NCI-H2029 (cell line): ENCODE data around the gene RNF144A.

Experiments used
- DNase-seq: peaks from one replicate; lab custom pipeline; 2025; lab: John Stamatoyannopoulos, UW

RNF144A gene

GRCh38 chr2:7022492-7023385, 105.5 kb downstream of the RNF144A start:
- no peak for DNase-seq

GRCh38 chr2:7023542-7023941, 106.3 kb downstream of the RNF144A start:
- DNase-seq, result no peak

DNA sequence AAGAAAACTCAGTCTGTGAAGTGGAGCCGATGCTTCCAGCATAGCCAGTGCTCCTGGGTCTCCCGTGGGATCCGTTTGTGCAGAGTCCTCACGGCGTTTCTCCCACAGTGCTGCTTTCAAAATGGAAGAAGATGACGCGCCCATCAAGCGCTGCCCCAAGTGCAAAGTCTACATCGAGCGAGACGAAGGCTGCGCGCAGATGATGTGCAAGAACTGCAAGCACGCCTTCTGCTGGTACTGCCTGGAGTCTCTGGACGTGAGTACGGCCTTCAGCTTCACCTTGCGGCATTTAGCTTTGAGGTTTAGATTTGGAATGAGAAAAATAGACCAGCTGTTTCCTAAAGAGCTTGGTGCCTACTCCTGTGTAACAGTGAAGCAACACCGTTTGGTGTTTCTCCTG, 107.0 kb downstream of the RNF144A start:
- no peak for DNase-seq

DNA sequence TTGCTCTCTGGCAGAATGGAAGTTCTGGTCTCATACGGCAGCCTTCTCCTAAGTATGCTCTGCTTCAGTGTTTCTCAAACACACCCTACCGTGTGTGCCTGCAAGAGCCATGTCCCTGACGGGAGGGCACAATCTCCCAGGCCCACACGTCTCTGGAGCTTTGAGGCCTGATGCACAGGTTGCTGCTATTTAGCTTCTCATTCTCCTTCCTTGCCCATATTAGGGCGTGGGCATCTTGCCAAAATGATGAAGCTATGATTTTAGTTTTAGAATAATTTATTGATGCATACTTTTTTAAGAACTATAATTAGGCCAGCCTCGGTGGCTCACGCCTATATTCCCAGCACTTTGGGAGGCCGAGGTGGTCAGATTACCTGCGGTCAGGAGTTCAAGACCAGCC, 107.9 kb downstream of the RNF144A start:
- no peak for DNase-seq

DNA sequence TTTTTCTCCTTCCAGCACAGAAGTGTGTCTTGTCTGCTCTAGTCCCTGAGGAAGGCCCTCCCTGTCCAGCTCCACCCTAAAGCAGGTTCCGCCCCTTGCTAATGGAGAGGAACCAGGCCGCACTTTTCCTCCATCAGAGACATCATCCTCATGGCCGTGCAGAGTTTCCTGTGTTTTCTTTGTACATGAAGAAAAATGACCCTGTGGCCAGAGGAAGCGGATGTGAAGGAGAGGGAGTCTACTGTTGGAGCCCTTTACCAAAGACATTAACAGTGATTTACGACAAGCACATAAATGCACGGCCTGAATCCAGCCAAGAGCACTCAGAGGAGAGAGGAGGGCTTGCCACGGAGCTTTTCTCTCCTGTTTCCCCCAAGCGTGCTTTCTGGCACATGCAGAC, 109.5 kb downstream of the RNF144A start:
- no peak for DNase-seq

DNA sequence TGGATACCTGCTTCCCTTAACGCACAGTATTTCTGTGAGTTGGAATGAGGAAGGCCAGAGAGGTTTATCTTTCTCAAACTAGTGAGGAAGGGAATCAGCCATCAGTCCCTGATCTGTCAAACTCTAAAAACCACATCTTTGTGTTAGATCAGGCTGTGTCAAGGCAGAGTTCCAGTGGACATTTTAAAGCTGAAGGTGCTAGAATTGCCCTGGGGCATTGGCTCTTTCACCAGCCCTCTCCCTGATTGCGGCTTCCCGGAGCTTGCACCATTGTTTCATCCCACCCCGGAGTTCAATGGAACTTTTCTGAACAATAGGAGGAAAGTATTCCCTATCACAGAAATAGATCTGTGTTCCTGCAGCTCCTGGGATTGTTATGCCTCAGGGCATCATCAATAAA, 110.2 kb downstream of the RNF144A start:
- no peak for DNase-seq

DNA sequence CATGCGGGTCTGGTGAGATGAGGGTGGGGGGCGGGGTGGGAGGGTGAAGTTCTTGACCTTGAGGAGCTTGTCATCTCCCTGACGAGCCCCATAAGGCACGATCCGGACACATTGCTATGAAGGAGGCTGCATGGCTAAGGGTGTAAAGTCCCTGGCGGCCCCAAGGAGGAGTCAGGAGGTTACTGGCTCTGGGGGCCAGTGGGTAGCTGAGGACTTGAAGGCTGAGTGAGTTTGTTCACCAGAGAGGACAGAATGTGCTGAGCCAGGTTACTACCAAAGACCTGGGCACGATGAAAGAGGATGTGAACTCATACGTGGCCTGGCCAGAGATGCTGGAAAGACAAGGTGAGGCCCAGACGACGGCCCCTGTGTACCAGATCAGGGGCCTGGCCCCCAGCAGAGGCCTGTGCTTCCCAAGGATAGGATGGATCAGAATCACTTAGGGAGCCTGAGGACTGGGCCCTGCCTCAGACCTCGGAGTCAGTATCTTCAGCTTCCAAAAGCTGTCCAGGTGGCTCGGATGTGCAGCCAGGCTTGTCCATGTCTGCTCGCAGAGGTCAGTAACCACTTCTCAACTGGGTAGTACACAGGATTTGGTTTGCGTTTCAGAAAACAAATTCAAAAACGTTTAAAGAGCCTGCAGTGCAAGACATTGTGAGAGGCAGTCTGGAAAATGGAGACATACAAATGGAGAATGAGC, 110.9 kb downstream of the RNF144A start:
- DNase-seq, result no peak

GRCh38 chr2:7028846-7029245, 111.6 kb downstream of the RNF144A start:
- DNase-seq, result no peak

DNA sequence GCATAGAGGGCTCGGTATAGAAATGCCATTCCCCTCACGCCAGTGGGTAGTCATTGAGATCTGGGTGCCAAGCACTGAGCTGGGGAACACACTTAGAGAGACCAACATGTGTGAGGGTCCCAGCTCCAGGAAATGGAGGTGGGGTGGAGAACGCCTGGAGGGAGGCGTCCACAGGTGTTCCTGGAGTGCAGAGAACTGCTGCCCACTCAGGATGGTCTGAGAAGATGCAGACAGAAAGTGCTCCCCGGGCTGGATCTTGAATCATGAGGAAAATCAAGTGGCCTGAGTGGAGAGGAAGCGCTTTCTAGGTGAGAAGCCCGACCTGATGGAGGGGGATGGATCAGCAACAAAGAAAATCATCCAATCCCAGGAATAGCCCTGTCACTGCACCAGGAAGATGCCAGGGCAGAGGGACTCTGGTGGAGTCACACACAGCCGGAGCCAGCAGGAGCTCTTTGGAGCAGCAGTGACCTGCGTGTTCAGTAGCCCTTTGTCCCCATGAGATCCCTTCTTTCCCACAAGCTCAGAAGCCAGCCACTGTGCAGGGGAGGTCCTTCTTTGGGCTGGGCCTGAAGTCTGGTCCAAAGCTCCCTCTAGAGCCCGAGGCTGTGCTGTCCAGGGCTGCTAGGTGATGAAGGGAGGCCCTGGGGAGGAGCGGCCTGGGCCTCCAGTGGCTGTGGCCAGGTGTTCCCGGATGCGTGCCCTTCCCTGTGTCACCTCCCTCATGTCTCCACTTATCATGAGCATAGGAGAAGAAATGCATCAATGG, 112.3 kb downstream of the RNF144A start:
- no peak for DNase-seq

DNA sequence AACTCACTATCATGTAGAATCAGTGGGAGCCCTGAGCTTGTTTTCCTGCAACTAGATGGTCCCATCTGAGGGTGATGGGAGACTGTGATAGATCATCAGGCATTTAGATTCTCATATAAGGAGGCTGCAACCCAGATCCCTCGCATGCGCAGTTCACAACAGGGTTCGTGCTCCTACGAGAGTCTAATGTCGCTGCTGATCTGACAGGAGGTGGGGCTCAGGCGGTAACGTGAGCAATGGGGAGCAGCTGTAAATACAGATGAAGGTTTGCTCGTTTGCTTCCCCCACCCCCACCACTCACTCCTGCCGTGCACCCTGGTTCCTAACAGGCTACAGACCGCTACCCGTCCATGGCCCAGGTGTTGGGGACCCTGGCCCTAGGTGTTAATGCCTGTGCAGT, 113.6 kb downstream of the RNF144A start:
- no peak for DNase-seq

DNA sequence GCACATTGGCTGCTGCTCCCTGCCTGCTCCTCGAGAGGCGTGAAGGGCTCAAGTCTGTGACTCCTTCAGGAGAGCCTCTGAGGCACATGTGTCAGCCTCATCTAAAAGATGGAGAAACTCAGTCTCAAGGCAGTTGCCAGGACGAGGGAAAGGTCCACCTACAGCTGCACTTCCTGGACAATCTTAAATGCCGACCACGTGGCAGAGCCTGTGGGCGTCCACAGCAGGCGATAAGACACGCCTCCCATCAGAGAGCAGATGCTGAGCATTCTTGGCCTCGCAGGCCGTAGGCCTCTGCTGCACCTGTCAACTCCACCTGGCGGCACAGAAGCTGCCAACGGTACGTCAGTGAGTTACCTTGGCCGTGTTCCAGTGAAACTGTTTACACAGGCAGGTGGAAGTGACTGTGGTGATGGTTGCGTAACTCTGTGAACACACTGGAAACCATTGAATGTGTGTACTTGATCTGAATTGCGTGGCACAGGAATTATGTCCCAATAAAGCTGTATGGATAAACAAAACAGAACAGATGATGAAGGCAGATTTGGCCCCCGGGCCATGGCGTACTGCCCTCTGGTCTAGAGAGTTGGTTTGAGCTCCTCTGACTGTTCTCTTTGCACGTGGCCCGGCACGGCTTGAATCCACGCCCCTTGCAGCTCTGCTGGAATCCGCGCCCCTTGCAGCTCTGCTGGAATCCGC, 114.5 kb downstream of the RNF144A start:
- peak; percentile 98 for DNase-seq

- no peak for DNase-seq
Observed at GRCh38 chr2:7032371-7032770, 115.2 kb downstream of the RNF144A start.

DNA sequence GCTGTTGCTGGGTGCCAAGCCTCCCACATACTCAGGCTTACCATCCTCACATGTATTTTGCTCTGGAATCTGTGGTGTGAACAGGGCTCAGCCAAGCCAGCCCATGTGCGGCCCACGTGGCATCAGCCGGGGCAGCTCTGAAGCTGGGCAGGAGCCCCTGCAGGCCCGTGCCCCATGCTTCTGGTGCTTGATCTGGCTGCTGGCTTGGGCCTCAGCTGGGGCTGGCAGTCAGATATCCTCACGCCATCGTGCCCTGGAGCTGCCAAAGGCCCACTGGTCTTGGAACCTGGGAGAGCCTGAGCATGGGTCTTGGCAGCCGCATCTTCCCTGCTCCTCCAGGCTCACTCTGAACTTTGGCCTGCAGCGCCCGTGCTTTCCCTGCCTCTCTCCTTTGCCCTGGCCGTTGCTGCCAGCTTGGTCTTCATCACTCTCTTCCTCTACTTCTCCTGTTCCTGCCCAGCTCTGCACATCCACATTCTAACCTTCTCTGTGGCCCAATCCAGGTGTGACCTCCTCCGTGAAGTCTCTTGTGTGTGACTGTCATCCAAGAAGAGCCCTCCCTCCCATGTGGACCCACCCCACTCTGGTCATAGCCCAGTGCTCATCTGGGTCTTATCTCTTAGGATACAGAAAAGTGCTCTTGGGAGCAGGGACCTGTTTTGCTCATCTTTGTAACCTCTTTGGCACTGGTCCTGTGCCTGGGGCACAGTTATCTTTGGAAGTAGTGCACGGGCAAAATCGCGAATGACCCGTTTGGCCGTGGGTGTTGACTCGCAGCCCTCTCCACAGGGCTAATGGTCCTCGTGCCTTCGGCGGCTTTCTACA, 116.1 kb downstream of the RNF144A start:
- DNase-seq, result no peak

GRCh38 chr2:7034303-7034702, 117.1 kb downstream of the RNF144A start:
- no peak for DNase-seq

GRCh38 chr2:7035884-7036283, 118.7 kb downstream of the RNF144A start:
- no peak for DNase-seq

- no peak for DNase-seq
Observed at GRCh38 chr2:7037340-7038333, 120.4 kb downstream of the RNF144A start.

DNA sequence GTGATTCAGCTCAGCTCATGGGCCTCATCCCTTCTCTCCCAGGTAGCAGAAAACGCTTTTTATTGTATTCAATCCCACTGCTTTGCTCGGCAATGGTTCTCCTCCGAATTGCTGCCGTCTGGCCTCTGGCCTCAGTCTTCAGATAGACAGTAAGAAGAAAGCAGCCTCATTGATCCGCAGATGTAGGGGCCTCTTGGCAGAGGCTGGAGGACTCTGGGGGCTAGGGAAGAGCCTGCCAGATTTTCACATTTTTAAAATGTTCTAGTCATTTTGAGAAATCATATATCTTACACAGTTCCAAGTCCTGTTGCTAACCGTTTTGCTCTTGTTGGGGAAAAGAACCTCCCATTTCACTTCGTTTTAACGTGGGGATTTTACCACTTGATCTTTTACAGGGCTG, 123.3 kb downstream of the RNF144A start:
- DNase-seq, result no peak

DNA sequence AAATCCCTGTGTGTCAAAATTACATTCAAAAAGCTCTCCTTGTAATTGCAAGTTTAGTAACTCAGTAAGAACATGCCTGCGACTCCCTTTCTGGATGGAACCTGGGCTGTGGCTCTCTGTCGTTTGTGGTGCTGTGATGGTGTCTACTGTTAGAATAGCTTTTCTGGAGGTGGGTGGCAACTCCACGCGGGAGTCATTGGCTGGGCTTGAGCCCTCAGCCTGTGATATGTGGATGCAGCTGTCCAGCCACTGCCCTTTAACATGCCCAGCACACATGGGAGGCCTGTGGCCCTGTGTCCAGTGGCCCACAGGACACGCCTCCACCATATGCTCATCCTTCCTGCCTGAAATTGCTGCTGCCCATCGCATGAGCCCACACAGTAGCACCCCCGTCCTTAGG, 124.2 kb downstream of the RNF144A start:
- DNase-seq, result no peak

- no peak for DNase-seq
Observed at GRCh38 chr2:7043690-7044089, 126.5 kb downstream of the RNF144A start.
